GM13977 (cell line): ENCODE results near the gene TGFBR1.

Source experiments
- DNase-seq: peaks from one replicate; pipeline ENCODE4 v3.0.0; 2012; ENCODE audit warnings: low spot score
- in situ Hi-C: fragments of 300-500 bp; cut with MboI; formaldehyde crosslinking; loops from one replicate; pipeline ENCODE4 v1.12.0; 2022; ENCODE audit warnings: low sequenced_read_pairs, low pct_unique_long_range_greater_than_20kb, mixed read lengths, inconsistent platforms; ENCODE audit not compliant: unreplicated experiment
- TF ChIP-seq, protein P1 (sequence below): IDR thresholded peaks from 2 replicates; pipeline ENCODE4 v1.5.1; 2012; ENCODE audit warnings: mild to moderate bottlenecking, control low read depth; ENCODE audit not compliant: insufficient read depth; ENCODE audit errors: extremely low read depth, missing control alignments

TGFBR1 gene

GRCh38 chr9:99158629-99159028 is 53.7 kb downstream of the TGFBR1 start:
- in situ Hi-C loops: loop anchor here (25.0 kb wide), 2 partner anchors 1154 to 1429 kb away; partner anchors contain the start of gene CAVIN4
- TF ChIP-seq, protein P1, sequence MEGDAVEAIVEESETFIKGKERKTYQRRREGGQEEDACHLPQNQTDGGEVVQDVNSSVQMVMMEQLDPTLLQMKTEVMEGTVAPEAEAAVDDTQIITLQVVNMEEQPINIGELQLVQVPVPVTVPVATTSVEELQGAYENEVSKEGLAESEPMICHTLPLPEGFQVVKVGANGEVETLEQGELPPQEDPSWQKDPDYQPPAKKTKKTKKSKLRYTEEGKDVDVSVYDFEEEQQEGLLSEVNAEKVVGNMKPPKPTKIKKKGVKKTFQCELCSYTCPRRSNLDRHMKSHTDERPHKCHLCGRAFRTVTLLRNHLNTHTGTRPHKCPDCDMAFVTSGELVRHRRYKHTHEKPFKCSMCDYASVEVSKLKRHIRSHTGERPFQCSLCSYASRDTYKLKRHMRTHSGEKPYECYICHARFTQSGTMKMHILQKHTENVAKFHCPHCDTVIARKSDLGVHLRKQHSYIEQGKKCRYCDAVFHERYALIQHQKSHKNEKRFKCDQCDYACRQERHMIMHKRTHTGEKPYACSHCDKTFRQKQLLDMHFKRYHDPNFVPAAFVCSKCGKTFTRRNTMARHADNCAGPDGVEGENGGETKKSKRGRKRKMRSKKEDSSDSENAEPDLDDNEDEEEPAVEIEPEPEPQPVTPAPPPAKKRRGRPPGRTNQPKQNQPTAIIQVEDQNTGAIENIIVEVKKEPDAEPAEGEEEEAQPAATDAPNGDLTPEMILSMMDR: no peak
- no peak for DNase-seq

DNA sequence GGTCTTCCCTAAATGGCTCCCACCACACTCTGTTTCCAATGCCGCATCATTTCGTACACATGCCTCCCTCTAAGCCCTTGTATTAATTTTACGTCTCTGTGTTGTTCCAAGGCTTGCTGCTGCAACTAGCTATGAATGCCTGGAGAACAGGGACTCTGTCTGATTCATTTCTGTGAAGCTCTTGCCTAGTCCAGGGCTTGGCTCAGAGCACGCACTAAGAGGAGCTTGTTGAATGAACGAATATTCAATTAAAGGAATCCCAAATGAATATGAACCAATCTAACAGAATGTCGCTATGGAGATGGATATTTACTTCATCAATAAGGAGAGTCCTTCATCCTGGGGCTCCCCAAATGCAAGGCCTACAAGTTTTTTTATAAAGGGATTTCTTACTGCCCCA is 55.3 kb downstream of the TGFBR1 start:
- in situ Hi-C loops: loop anchor here (25.0 kb wide), 2 partner anchors 1152 to 1427 kb away; partner anchors contain the start of gene CAVIN4
- TF ChIP-seq, protein P1: no peak
- no peak for DNase-seq

GRCh38 chr9:99162759-99163364 is 57.9 kb downstream of the TGFBR1 start:
- TF ChIP-seq, protein P1: peak; percentile 60
- in situ Hi-C loops: loop anchor here (25.0 kb wide), 2 partner anchors 1149 to 1424 kb away; partner anchors contain the start of gene CAVIN4
- DNase-seq: peak; percentile 52

- no peak for DNase-seq
- in situ Hi-C loops: loop anchor here (25.0 kb wide), 2 partner anchors 1146 to 1421 kb away; partner anchors contain the start of gene CAVIN4
- TF ChIP-seq, protein P1: no peak
Measured at GRCh38 chr9:99166149-99166548, 61.2 kb downstream of the TGFBR1 start.

DNA sequence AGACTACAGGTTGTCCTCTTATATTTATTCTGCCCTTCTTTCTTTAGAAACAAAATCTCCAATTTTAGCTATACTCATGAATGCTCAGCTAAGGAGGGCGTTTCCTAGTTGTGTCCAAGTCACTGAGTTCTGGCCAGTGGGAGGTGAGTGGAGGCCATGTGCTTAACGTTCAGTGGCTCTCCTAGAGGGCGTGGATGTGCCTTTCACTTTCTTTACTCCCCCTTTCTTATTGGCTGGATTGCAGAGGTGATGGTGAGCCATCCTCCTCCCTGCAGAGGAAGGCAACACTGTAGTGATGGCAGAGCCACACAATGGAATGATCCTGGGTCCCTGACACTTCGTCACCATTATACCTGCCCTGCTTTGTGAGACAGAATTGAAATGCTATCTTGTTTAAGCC is 62.2 kb downstream of the TGFBR1 start:
- TF ChIP-seq, protein P1: no peak
- in situ Hi-C loops: loop anchor here (25.0 kb wide), 2 partner anchors 1145 to 1420 kb away; partner anchors contain the start of gene CAVIN4
- no peak for DNase-seq

GRCh38 chr9:99167694-99168093 is 62.8 kb downstream of the TGFBR1 start:
- peak; percentile 36 for DNase-seq
- TF ChIP-seq, protein P1: no peak
- in situ Hi-C loops: loop anchor here (25.0 kb wide), 2 partner anchors 1145 to 1420 kb away; partner anchors contain the start of gene CAVIN4
